Measurements from ENCODE around the gene MCM8.

MCM8 gene

GRCh38 chr20:6048391-6048790 lies 97.9 kb downstream of the MCM8 start:
- DNase-seq = no peak

Data from stimulated activated CD4-positive, alpha-beta T cell treated with anti-CD3 and anti-CD28 coated beads, Interleukin-15, amount 100 ng/mL, for 24 hours (primary cell).